Stimulated activated naive CD8-positive, alpha-beta T cell treated with anti-CD3 and anti-CD28 coated beads, Interleukin-15, amount 100 ng/mL, for 72 hours (primary cell): Measurements from ENCODE around the gene SEPTIN6.
"Not testable (repeated sequence)": the region's sequence is repeated elsewhere in the genome, so short reads cannot be mapped to it uniquely, and the experiment has no call there.

Experiments used
- ATAC-seq: fragments of 150-1000 bp; cut with Tn5 transposase; 2 replicates; pipeline ENCODE4 v1.10.0; 2021; ENCODE audit warnings: mild to moderate bottlenecking, moderate library complexity
- DNase-seq, 2 donors: peaks; one replicate each; pipeline ENCODE4 v3.0.0; 2021 to 2022
- H3K27ac Mint-ChIP-seq, 2 donors: one replicate each; pipeline ENCODE4 v1.8.0; 2022; ENCODE audit warnings: mild to moderate bottlenecking in 2 of 2, mixed read lengths in 2 of 2, moderate library complexity in 2 of 2
- H3K27me3 Mint-ChIP-seq: one replicate; pipeline ENCODE4 v1.8.0; 2022; ENCODE audit warnings: mixed read lengths
- H3K4me1 Mint-ChIP-seq: one replicate; pipeline ENCODE4 v1.8.0; 2022; ENCODE audit warnings: mild to moderate bottlenecking, mixed read lengths
- H3K4me3 Mint-ChIP-seq, 2 donors: one replicate each; pipeline ENCODE4 v1.8.0; 2022; ENCODE audit warnings: mild to moderate bottlenecking in 2 of 2, mixed read lengths in 2 of 2, moderate library complexity in 1 of 2
- H3K9me3 Mint-ChIP-seq, 2 donors: one replicate each; pipeline ENCODE4 v1.8.0; 2022; ENCODE audit warnings: mixed read lengths in 2 of 2

The SEPTIN6 gene

GRCh38 chrX:119695535-119696050, 2.6 kb upstream of the SEPTIN6 start:
- H3K4me1 Mint-ChIP-seq, result peaks cover 26% of the 10 kb centered on the region
- DNase-seq, result no peak
- H3K9me3 Mint-ChIP-seq, result no peaks in the 10 kb centered on the region
- H3K4me3 Mint-ChIP-seq, result no peak overlapping the region
- no peaks in the 10 kb centered on the region for H3K27me3 Mint-ChIP-seq
- no peak overlapping the region for H3K27ac Mint-ChIP-seq
- no peak for ATAC-seq

- peak overlapping the region in 1 of 2 donors; percentile 89 for H3K27ac Mint-ChIP-seq
- no peaks in the 10 kb centered on the region for H3K9me3 Mint-ChIP-seq
- no peak overlapping the region for H3K4me3 Mint-ChIP-seq
- no peak for ATAC-seq
- no peak for DNase-seq
- H3K27me3 Mint-ChIP-seq, result no peaks in the 10 kb centered on the region
- peaks cover 29% of the 10 kb centered on the region for H3K4me1 Mint-ChIP-seq
These were observed 1.9 kb upstream of the SEPTIN6 start for GRCh38 chrX:119694601-119695534.

- no peaks in the 10 kb centered on the region for H3K27me3 Mint-ChIP-seq
- H3K27ac Mint-ChIP-seq, result no peak overlapping the region
- peaks cover 33% of the 10 kb centered on the region for H3K4me1 Mint-ChIP-seq
- DNase-seq (no peak), ATAC-seq (no peak)
- H3K4me3 Mint-ChIP-seq, result peak overlapping the region; percentile 84 to 96
- H3K9me3 Mint-ChIP-seq, result no peaks in the 10 kb centered on the region
These were observed 1.1 kb upstream of the SEPTIN6 start for GRCh38 chrX:119693996-119694451.

GRCh38 chrX:119692191-119693039, 553 bp downstream of the SEPTIN6 start:
- Mint-ChIP-seq H3K9me3 (no peaks in the 10 kb centered on the region), H3K27ac (peak overlapping the region; percentile 98 to 99), H3K27me3 (no peaks in the 10 kb centered on the region), H3K4me1 (peaks cover 35% of the 10 kb centered on the region), H3K4me3 (peak overlapping the region; percentile 96 to 97)
- DNase-seq (peak; percentile 56 to 70), ATAC-seq (peak; percentile 56)

GRCh38 chrX:119690921-119691716, 1.8 kb downstream of the SEPTIN6 start:
- DNase-seq (peak; percentile 46 to 69), ATAC-seq (peak; percentile 11)
- Mint-ChIP-seq H3K9me3 (no peaks in the 10 kb centered on the region), H3K4me3 (peak overlapping the region; percentile 96 to 97), H3K27me3 (no peaks in the 10 kb centered on the region), H3K4me1 (peaks cover 48% of the 10 kb centered on the region), H3K27ac (peak overlapping the region; percentile 98 to 99)

- Mint-ChIP-seq H3K4me3 (peak overlapping the region; percentile 96 to 97), H3K27me3 (no peaks in the 10 kb centered on the region), H3K9me3 (no peaks in the 10 kb centered on the region), H3K27ac (peak overlapping the region; percentile 98 to 99), H3K4me1 (peaks cover 44% of the 10 kb centered on the region)
- ATAC-seq (peak; percentile 31), DNase-seq (peak; percentile 35 to 50)
These were observed 4.1 kb downstream of the SEPTIN6 start for GRCh38 chrX:119688911-119689321.

GRCh38 chrX:119687661-119688413, 5.1 kb downstream of the SEPTIN6 start:
- Mint-ChIP-seq H3K27ac (peak overlapping the region; percentile 91 to 99), H3K9me3 (no peaks in the 10 kb centered on the region), H3K27me3 (no peaks in the 10 kb centered on the region), H3K4me3 (peak overlapping the region; percentile 96 to 97), H3K4me1 (peaks cover 47% of the 10 kb centered on the region)
- ATAC-seq (no peak), DNase-seq (peak in 1 of 2 donors; percentile 1)

- Mint-ChIP-seq H3K27me3 (no peaks in the 10 kb centered on the region), H3K9me3 (no peaks in the 10 kb centered on the region), H3K27ac (peak overlapping the region; percentile 97), H3K4me3 (peak overlapping the region; percentile 96 to 97), H3K4me1 (peaks cover 58% of the 10 kb centered on the region)
- ATAC-seq (no peak), DNase-seq (peak in 1 of 2 donors; percentile 4)
These were observed 6.8 kb downstream of the SEPTIN6 start for GRCh38 chrX:119686087-119686691.

- no peaks in the 10 kb centered on the region for H3K27me3 Mint-ChIP-seq
- peak overlapping the region; percentile 96 to 97 for H3K4me3 Mint-ChIP-seq
- DNase-seq, result peak; percentile 15 to 54
- peak; percentile 58 for ATAC-seq
- H3K27ac Mint-ChIP-seq, result peak overlapping the region; percentile 97
- no peaks in the 10 kb centered on the region for H3K9me3 Mint-ChIP-seq
- H3K4me1 Mint-ChIP-seq, result peaks cover 62% of the 10 kb centered on the region
These were observed 7.5 kb downstream of the SEPTIN6 start for GRCh38 chrX:119685225-119686066.

- H3K4me1 Mint-ChIP-seq, result peaks cover 59% of the 10 kb centered on the region
- H3K27ac Mint-ChIP-seq, result peak overlapping the region in 1 of 2 donors; percentile 97
- peak overlapping the region; percentile 96 to 97 for H3K4me3 Mint-ChIP-seq
- no peak for DNase-seq
- H3K9me3 Mint-ChIP-seq, result no peaks in the 10 kb centered on the region
- ATAC-seq, result no peak
- H3K27me3 Mint-ChIP-seq, result no peaks in the 10 kb centered on the region
These were observed 8.1 kb downstream of the SEPTIN6 start for GRCh38 chrX:119684916-119685224.

- not testable (repeated sequence) for DNase-seq, H3K27me3 Mint-ChIP-seq, ATAC-seq, H3K9me3 Mint-ChIP-seq
- Mint-ChIP-seq H3K4me3 (peak overlapping the region; percentile 96 to 97), H3K27ac (peak overlapping the region; percentile 91 to 97), H3K4me1 (peaks cover 61% of the 10 kb centered on the region)
These were observed 8.7 kb downstream of the SEPTIN6 start for GRCh38 chrX:119684312-119684711.

- peak overlapping the region; percentile 80 to 82 for H3K4me3 Mint-ChIP-seq
- no peaks in the 10 kb centered on the region for H3K9me3 Mint-ChIP-seq
- peak; percentile 67 for ATAC-seq
- H3K4me1 Mint-ChIP-seq, result peaks cover 62% of the 10 kb centered on the region
- peak overlapping the region; percentile 79 to 94 for H3K27ac Mint-ChIP-seq
- DNase-seq, result peak; percentile 25 to 47
- no peaks in the 10 kb centered on the region for H3K27me3 Mint-ChIP-seq
These were observed 10.7 kb downstream of the SEPTIN6 start for GRCh38 chrX:119682019-119682989.
